ENCODE data around the gene HNRNPF.
A peak's percentile ranks its signal among the peaks of the same experiment; 100 is the strongest.
"Not testable (repeated sequence)": the region's sequence is repeated elsewhere in the genome, so short reads cannot be mapped to it uniquely, and the experiment has no call there.

Gene HNRNPF

DNA sequence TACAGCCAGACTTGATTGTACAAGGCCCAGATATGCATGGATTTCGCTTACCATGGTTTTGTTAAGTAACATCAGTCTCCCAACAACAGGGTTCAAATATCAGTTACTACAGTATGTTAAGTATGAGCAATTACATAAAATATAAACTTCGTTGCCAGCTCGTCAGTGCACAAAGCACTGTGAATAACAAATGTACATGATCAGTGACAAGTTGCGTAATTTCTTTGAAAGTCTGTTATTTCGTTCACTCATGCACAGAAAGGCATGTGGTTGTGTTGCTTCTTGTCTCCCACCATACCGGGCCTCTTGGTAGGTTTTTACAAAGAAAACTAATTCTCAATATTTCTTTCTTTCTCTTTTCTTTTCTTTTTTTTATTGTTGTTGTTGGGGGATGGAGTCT, 15.4 kb upstream of the HNRNPF start:
- in situ Hi-C loops (cut with MboI; ENCODE audit: low pct_unique_long_range_greater_than_20kb, low sequenced_read_pairs) = no loop called here
- no peak for DNase-seq

DNA sequence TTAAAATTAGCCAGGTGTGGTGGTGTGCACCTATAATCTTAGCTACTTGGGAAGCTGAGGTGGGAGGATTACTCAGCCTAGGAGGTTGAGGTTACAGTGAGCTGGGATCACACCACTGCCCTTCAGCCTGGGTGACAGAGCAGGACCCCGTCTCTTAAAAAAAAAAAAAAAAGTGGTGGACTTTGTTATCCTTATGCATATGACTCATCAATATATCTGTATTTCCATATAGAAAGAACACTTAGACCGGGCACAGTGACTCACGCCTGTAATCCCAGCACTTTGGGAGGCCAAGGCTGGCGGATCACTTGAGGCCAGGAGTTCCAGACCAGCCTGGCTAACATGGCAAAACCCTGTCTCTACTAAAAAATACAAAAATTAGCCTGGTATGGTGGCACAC, 13.0 kb upstream of the HNRNPF start:
- in situ Hi-C loops (cut with MboI; ENCODE audit: low pct_unique_long_range_greater_than_20kb, low sequenced_read_pairs); DNase-seq: not testable (repeated sequence)

DNA sequence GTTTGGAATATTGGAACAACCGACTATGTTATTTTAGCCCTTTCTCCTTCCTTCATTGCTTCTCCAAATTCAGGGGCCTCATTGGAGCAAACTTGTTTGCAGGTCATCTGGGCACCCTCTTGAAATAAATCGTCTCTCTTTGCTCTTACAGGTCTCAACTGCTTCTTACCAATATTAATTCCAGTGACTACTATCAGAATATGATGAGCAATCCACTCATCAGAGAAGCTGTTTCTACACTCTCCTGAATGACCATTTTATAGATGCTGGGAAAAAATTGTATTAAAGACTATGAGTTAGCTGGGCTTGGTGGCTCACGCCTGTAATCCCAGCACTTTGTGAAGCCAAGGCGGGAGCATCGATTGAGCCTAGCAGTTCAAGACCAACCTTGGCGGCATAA, 12.5 kb upstream of the HNRNPF start:
- DNase-seq = no peak
- in situ Hi-C loops (cut with MboI; ENCODE audit: low pct_unique_long_range_greater_than_20kb, low sequenced_read_pairs) = no loop called here

GRCh38 chr10:43421201-43421507, 12.2 kb upstream of the HNRNPF start:
- no peak for DNase-seq
- in situ Hi-C loops (cut with MboI; ENCODE audit: low pct_unique_long_range_greater_than_20kb, low sequenced_read_pairs) = no loop called here

DNA sequence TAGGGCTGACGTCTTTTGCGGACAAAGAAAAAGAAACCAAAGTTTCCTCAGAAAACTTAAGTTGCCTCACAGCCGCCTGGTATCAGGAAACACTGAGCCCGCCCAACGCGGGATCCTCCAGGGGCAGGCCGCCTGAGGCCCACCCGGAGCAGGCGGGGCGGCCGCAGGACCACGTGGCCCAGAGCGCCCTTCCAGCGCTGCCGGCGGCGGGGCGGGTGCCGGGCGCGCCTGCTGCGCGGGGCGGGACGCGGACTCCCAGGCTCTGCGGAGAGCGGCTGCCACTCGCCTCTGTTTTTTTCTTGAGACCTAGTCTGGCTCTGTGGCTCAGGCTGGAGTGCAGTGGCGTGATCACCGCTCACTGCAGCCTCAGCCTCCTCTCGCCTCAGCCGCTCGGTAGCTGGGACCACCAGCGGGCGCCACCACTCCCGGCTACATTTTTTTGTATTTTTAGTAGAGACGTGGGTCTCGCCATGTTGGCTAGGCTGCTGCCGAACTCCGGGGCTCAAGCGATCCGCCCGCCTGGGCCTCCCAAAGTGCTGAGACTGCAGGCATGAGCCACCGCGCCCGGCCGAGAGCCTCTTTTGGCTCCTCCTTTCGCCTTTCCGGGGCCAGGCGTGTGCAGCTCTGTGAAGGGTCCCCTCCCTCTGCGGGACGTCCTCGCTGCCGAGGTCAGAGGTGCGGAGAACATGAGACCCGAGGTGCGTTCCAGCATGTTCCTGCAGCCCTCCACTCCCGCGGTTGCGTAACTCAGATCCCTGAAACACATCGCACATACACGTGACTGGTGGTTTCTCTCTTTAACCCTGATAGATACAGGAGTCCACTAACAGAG, 11.6 kb upstream of the HNRNPF start:
- peak; percentile 92 for DNase-seq
- in situ Hi-C loops (cut with MboI; ENCODE audit: low pct_unique_long_range_greater_than_20kb, low sequenced_read_pairs) = no loop called here

DNA sequence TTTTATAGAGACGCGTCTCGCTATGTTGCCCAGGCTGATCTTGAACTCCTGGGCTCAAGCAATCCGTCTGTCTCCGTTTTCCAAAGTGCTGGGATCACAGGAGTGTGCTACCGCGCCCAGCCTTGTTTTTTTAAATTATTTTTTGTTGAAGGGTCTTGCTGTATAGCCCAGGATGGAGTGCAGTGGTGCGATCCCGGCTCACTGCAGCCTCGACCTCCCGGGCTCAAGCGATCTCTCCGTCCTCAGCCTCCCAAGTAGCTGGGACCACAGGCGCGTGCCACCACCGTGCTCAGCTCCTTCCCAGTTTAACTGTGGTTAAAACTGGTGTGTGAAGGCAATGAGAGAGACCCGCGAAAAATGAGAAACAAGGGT, 11.0 kb upstream of the HNRNPF start:
- DNase-seq = no peak
- in situ Hi-C loops (cut with MboI; ENCODE audit: low pct_unique_long_range_greater_than_20kb, low sequenced_read_pairs) = no loop called here

DNA sequence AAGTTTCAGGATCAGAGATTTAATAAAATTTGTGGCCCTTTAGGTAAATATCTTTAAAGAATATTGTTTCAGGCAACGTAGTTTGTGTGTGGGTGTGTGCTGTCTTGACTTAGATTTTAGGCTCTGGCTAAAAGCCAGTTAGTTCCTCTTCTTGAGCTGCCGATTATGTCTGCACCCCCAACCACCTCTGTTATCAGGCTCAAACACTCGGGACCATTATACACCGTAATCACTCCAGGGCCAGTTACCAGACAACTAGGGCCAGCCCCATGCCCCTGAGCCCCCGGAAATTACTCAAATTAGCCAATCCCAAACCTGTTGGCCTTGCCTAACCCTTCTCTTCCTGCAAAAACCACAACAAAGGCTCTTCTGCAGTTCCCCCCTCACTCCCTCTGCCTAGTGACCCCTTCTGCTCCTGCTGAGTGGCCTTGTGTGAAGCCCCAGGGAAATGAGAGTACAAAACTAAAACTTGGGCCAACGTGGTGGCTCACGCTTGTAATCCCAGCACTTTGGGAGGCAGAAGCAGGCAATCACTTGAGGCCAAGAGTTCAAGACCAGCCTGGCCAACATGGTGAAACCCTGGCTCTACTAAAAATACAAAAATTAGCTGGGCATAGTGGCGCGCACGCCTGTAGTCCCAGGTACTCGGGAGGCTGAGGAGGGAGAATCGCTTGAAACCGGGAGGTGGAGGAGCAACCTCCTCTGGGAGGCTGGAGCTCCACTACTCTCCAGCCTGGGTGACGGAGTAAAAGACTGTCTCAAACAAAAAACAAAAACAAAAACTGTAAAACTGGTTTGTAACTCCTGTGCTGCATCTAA, 9.2 kb upstream of the HNRNPF start:
- peak; percentile 100 for DNase-seq
- in situ Hi-C loops (cut with MboI; ENCODE audit: low pct_unique_long_range_greater_than_20kb, low sequenced_read_pairs) = no loop called here

DNA sequence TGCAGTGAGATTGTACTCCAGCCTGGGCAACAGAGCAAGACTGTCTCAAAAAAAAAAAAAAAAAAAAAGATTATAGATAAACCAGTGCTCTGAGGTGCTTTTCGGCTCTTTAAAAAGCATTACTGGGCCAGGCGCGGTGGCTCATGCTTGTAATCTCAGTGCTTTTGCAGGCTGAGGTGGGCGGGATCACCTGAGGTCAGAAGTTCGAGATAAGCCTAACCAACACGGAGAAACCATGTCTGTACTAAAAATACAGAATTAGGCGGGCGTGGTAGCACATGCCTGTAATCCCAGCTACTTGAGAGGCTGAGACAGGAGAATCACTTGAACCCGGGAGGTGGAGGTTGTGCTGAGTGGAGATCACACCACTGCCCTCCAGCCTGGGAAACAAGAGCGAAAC, 6.6 kb upstream of the HNRNPF start:
- in situ Hi-C loops (cut with MboI; ENCODE audit: low pct_unique_long_range_greater_than_20kb, low sequenced_read_pairs) = no loop called here
- DNase-seq = no peak

DNA sequence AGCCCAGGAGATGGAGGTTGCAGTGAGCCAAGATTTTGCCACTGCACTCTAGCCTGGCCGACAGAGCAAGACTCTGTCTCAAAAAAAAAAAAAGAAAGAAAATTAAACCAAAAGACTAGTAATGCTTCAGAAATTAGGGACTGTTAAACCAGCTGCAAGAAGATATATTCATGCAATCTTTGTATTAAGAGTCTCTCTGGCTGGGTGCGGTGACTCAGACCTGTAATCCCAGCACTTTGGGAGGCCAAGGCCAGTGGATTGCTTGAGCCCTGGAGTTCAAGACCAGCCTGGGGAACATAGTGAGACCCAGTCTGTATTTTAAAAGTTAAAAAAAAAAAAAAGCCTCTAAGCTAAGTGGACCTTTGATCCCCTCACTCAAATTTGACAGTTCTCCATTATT, 2.5 kb upstream of the HNRNPF start:
- in situ Hi-C loops (cut with MboI; ENCODE audit: low pct_unique_long_range_greater_than_20kb, low sequenced_read_pairs) = no loop called here

GRCh38 chr10:43410345-43410744, 1.4 kb upstream of the HNRNPF start:
- in situ Hi-C loops (cut with MboI; ENCODE audit: low pct_unique_long_range_greater_than_20kb, low sequenced_read_pairs) = no loop called here
- no peak for DNase-seq

More for the DNA sequence above, 2.5 kb upstream of the HNRNPF start:
- no peak for DNase-seq

- no peak for DNase-seq
- in situ Hi-C loops (cut with MboI; ENCODE audit: low pct_unique_long_range_greater_than_20kb, low sequenced_read_pairs) = no loop called here
Measured at GRCh38 chr10:43409385-43410109, 561 bp upstream of the HNRNPF start.

- in situ Hi-C loops (cut with MboI; ENCODE audit: low pct_unique_long_range_greater_than_20kb, low sequenced_read_pairs) = no loop called here
- no peak for DNase-seq
Measured at GRCh38 chr10:43408331-43408709, 666 bp downstream of the HNRNPF start.

- in situ Hi-C loops (cut with MboI; ENCODE audit: low pct_unique_long_range_greater_than_20kb, low sequenced_read_pairs) = no loop called here
- peak; percentile 88 for DNase-seq
Measured at GRCh38 chr10:43407576-43408330, 1.2 kb downstream of the HNRNPF start.

- in situ Hi-C loops (cut with MboI; ENCODE audit: low pct_unique_long_range_greater_than_20kb, low sequenced_read_pairs) = no loop called here
- no peak for DNase-seq
Measured at GRCh38 chr10:43407148-43407575, 1.8 kb downstream of the HNRNPF start.

DNA sequence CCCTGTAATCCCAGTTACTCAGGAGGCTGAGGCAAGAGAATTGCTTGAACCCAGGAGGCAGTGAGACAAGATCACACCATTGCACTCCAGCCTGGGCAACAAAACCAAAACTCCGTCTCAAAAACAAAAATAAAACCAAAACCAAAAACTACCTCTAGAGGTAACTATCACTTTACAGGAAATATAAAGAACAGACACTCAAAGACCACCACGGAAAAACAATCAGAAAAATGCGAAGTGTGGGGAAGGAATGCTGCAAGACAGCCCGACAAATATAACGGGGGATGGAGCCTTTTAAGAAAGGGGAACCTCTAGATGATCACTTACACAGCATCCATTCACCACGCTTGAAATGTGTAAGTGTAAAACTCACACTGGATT, 4.3 kb downstream of the HNRNPF start:
- peak; percentile 62 for DNase-seq
- in situ Hi-C loops (cut with MboI; ENCODE audit: low pct_unique_long_range_greater_than_20kb, low sequenced_read_pairs) = no loop called here

GRCh38 chr10:43403911-43404703, 4.9 kb downstream of the HNRNPF start:
- DNase-seq = no peak
- in situ Hi-C loops (cut with MboI; ENCODE audit: low pct_unique_long_range_greater_than_20kb, low sequenced_read_pairs) = no loop called here

DNA sequence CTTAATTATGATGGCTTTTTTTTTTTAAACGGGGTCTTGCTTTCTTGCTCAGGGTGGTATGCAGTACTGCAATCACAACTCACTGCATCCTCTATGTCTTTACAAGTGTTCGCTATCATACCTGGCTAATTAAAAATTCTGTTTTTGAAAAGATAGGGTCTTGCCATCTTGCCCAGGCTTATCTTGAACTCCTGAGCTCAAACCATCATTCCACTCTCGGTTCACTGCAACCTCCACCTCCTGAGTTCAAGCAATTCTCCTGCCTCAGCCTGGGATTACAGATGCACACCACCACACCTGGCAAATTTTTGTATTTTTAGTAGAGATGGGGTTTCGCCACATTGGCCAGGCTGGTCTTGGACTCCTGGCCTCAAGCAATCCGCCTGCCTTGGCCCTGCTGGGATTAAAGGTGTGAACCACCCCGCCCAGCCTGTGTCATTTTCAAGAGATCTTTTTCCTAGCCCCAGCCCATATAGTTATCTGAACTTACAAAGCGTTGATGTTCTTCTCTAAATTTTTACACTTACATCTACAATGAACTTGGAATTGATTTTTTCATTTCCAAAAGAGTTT, 6.0 kb downstream of the HNRNPF start:
- in situ Hi-C loops (cut with MboI; ENCODE audit: low pct_unique_long_range_greater_than_20kb, low sequenced_read_pairs) = no loop called here

GRCh38 chr10:43402176-43402575, 6.8 kb downstream of the HNRNPF start:
- DNase-seq = no peak
- in situ Hi-C loops (cut with MboI; ENCODE audit: low pct_unique_long_range_greater_than_20kb, low sequenced_read_pairs) = no loop called here

More for the DNA sequence above, 6.0 kb downstream of the HNRNPF start:
- DNase-seq = no peak
